GM13977 (cell line): ENCODE results near the gene ZCCHC24.
A peak's percentile ranks its signal among the peaks of the same experiment; 100 is the strongest.

ENCODE experiments used
- DNase-seq: peaks from one replicate; pipeline ENCODE4 v3.0.0; 2012; ENCODE audit warnings: low spot score
- CTCF ChIP-seq: IDR thresholded peaks from 2 replicates; pipeline ENCODE4 v1.5.1; 2012; ENCODE audit warnings: mild to moderate bottlenecking, control low read depth; ENCODE audit not compliant: insufficient read depth; ENCODE audit errors: extremely low read depth, missing control alignments
- in situ Hi-C: fragments of 300-500 bp; cut with MboI; formaldehyde crosslinking; loops from one replicate; pipeline ENCODE4 v1.12.0; 2022; ENCODE audit warnings: low sequenced_read_pairs, low pct_unique_long_range_greater_than_20kb, mixed read lengths, inconsistent platforms; ENCODE audit not compliant: unreplicated experiment

ZCCHC24 gene

GRCh38 chr10:79444199-79445119 is 965 bp downstream of the ZCCHC24 start:
- in situ Hi-C loops = no loop called here

GRCh38 chr10:79443338-79444198 is 1.9 kb downstream of the ZCCHC24 start:
- in situ Hi-C loops = no loop called here
- no peak for TF ChIP-seq CTCF
- DNase-seq = no peak

More at GRCh38 chr10:79444199-79445119, 965 bp downstream of the ZCCHC24 start:
- TF ChIP-seq CTCF = no peak
- DNase-seq = peak; percentile 63

GRCh38 chr10:79442171-79443040 is 3.0 kb downstream of the ZCCHC24 start:
- in situ Hi-C loops = no loop called here
- TF ChIP-seq CTCF = no peak
- no peak for DNase-seq

- no peak for DNase-seq
- TF ChIP-seq CTCF = no peak
- in situ Hi-C loops = no loop called here
Measured at GRCh38 chr10:79441433-79441832, 4.0 kb downstream of the ZCCHC24 start.

GRCh38 chr10:79440281-79440680 is 5.1 kb downstream of the ZCCHC24 start:
- in situ Hi-C loops = no loop called here
- no peak for DNase-seq
- no peak for TF ChIP-seq CTCF

- in situ Hi-C loops = no loop called here
- no peak for DNase-seq
- no peak for TF ChIP-seq CTCF
Measured at GRCh38 chr10:79438699-79439085, 6.7 kb downstream of the ZCCHC24 start.
